GM21786 (cell line): ENCODE results near the gene EXOC6B.

Experiments
- ATAC-seq: cut with Tn5 transposase; IDR thresholded peaks from one replicate; pipeline ENCODE4 v1.9.1; 2021; ENCODE audit not compliant: unreplicated experiment

The EXOC6B gene

GRCh38 chr2:72825257-72826155, at the start of gene EXOC6B:
EXOC6B (minus strand) TSS chr2:72826033.
- ATAC-seq = peak; percentile 96

GRCh38 chr2:72871880-72872279, 46.0 kb upstream of the EXOC6B start:
- ATAC-seq = no peak

DNA sequence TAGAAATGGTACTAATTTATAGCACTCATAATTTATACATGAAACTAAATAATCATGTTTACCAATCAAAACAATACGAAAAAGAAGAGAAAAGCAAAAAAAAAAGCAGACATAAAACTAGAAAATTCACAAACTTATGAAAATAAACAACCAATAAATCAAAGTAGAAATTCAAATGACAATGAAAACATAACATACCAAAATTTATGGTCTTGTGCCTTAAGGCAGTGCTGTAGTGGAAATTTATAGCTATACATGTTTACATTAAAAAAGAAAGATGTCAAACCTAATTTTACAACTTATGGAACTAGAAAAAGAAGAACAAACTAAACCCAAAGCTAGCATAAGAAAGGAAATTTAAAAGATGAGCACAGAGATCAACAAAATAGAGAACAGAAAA, 45.2 kb upstream of the EXOC6B start:
- no peak for ATAC-seq

DNA sequence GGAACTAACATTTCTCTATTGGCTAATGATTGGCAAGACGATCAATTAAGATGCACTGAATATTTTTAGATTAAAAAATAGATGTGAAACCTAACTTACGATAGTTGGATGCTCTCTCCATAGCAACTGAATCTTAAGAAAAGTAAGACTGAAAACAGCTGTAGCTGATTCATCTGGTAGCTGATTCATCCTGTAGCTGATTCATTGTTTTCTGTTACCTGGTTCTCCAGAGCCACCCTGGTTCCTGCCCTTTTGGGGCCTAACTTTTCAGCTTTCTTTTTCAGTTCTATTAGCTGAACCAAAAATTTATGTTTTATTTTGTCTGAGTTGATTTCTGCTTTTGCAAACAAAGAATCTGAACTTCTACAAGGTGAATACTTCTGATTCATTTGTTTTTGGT, 38.7 kb upstream of the EXOC6B start:
- ATAC-seq = peak; percentile 50

DNA sequence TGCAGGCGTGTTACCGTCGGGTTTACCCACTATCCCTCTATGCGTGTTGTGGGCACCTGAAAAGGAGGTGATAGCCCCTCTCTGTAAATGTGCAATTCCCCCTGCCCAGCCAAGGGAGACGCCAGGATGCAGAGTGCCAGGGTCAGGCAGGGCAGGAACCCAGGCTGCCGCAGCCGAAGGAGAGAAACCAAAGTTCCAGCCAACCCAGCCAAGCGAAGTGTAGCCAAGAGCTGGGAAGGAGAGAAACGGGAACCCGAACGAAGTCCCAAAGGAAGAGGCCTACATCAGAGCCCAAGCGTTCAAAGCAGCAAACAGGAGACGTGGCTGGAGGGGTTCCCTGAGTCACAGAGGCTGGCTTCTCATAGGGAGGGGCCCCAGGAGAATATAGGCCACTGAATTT, 37.2 kb upstream of the EXOC6B start:
- ATAC-seq = no peak

DNA sequence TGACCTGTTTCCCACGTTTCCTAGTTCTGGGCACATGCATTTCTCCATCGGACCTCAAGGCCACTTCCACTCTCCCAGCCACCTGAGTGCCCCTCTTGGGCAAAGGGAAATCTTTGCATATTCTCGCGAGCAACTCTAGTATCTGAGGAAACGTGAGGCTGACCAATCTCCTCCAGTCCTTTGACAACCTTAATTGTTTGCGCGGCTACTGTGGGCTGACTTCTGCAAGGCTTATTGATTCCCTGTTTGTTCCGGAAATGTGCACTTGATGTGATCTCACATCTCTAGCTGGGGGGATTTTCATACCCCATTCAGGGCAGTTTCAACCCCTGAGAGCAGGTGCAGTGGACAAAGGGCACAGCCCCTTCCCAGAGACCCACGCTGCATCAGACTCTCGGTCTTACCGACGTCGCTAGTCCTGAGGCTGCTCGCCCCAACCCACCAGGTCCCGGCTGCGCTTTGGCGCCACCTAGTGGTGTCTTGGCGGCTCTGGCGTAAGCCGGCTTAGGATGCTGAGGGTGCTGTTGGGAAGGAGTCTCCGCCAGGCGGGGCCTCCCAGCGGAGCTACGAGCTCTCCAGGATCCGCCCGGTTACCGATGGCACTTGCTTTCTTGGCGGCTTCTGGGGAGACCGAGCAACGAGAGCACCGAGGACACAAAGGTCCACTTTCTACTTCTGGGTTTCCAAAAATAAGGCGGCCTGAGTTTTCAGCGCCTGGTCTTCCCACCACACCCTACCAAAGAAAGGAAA, 36.6 kb upstream of the EXOC6B start:
- peak; percentile 88 for ATAC-seq

DNA sequence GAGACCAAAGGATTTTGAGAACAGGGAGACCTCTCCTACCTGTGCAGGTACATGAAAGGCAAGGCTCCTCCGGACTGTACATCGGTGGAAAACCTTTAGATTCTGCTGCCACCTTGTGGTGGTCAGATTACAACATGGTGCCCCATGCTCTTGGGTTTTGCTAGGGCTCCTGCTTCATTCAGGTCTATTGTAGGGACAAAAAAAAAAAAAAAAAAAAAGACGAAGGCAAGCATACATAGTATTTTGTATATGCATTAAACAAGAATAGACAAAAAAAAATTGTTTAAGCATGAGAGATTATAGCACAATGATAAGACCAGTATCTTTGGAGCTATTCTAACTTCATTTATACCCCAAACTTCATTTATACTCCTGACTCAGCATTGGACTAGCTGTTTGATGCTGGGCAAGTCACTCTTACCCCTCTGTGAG, 34.0 kb upstream of the EXOC6B start:
- ATAC-seq = peak; percentile 53

- no peak for ATAC-seq
Observed at GRCh38 chr2:72851333-72851732, 25.5 kb upstream of the EXOC6B start.

DNA sequence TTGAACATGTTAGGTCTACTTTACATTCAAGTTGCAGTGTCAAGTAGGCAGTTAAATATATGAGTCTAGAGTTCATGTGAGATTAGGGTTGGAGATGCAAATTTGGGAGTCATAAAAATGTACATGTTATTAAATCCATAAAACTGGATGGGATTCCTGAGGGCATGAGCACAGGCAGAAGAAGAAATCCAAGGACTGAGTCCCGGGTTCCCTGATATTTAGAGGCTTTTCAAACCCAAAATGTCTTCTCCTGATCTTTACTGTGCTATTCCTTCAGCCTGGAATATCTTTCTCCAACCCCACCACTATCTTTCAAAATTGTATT, 23.3 kb upstream of the EXOC6B start:
- no peak for ATAC-seq

- no peak for ATAC-seq
Observed at GRCh38 chr2:72848436-72849137, 22.8 kb upstream of the EXOC6B start.

DNA sequence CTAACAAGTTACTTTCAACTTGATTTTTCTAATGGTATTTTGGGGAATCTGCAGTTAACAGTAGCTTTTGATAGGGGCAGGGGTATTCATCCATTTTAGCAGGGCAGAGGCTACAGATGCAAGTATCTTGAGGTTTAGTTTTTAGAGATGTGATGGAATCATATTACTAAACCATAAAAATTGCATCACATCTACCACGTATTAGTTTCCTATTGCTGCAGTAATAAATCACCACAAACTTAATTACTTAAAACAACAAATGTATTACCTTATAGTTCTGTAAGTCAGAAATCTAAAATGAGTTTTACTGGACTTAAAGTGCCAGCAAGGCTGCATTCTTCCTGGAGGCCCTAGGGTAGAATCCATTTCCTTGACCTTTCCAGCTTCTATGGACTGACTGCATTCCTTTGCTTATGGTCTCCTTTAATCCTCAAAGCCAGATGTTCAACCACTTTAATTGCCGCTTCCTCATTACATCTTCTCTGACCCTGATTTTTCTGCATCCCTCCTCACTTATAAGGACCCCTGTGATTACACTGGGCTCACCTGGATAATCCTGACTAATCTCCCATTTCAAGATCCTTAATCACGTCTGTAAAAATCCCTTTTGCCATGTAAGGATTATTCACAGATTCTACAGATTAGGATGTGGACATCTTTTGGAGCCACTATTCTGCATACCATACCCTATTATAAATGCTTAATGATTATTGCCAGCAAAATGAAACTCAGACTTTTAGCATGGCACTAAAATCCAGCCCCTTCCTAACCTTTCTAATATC, 21.9 kb upstream of the EXOC6B start:
- no peak for ATAC-seq

- peak; percentile 95 for ATAC-seq
Observed at GRCh38 chr2:72846171-72847095, 20.6 kb upstream of the EXOC6B start.

DNA sequence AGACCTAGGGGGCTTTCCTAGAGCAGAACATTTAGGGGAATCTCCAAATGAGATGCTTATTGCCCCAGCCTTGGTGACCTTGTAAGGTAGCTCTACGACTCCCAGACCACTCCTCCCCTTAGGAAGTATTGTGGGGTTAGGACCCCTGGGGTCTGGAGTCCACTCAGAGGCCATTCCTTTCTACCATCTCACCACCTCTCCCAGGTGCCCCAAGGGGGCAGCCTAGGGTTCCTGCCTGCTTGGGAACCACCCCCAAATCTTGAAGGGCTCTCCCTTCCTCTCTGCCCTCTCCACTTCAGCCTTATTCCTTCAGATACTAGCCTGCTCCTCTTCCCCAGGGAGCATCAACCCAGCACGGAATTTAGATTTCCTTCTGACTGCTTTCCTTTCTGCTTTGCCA, 17.5 kb upstream of the EXOC6B start:
- ATAC-seq = no peak

DNA sequence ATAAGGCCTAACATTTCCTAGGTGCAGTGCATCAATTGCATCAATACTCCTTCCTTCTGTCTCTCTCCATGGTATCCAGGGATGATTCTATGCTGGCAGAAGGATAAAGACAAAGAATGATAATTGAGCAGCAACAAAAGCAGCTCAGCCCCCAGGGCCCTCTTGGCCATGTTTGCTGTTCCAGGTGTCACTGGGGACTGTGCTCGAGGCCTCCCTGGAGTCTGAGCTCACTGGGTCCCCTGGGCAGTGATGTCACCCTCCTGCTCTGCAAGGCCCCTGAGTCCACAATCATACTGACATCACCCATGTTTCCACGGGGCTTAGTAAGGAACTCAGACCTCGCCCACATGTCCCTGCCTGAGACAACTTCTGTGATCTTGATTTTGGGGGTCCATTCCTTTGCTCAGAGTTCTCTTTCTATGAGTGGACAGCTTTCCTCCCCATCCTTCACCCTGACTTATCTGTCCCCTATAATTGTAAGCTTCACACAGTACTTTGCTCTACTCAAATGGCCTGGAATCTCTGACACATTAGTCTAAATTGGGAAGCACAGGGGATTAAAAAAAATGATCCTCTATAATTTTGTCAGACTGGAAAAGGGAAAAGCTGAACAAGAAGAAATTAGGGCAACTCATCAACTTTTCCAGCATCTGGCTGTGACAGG, 15.8 kb upstream of the EXOC6B start:
- no peak for ATAC-seq

- no peak for ATAC-seq
Observed at GRCh38 chr2:72840066-72840465, 14.2 kb upstream of the EXOC6B start.

- ATAC-seq = no peak
Observed at GRCh38 chr2:72837171-72837570, 11.3 kb upstream of the EXOC6B start.

DNA sequence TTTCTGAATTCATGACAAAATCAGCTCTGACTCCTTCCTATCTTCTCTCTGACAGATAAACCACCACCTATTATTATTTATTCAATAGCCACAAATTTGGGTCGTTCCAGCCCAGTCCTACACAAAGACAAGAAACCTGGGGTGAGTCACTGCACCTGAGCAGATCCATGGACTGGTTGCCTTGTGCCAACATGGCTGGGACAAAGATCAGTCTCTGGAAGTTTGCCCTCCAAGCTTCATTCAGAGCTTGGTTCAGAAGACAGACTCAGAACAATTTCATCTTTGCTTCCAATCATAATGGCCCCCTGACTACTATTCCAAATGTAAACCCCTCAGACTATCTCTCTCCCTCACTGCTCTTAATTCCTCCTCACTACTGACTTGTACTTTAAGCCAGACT, 9.6 kb upstream of the EXOC6B start:
- ATAC-seq = no peak

DNA sequence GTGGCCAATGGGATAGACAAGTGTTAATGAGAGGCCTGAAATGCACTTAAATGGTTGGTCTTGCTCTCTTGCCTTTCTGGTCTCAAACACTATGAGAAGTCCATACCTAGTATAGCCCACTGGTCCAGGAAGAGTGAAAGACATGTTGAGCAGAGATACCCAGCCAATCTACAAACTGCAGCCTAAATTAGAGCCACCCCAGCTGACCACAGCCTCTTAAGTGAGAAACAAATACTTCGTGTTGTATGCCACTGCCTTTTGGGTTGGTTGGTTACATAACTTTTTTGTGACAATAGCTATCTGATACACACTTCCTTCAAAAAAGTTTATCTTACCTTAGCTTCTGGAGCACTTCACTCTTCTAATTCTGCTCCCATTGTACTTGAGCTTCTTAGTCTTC, 8.8 kb upstream of the EXOC6B start:
- no peak for ATAC-seq

- ATAC-seq = no peak
Observed at GRCh38 chr2:72833084-72833714, 7.4 kb upstream of the EXOC6B start.
